OCI-LY3 (cell line): ENCODE data around the gene OR13C9.
"Not testable (repeated sequence)": the region's sequence is repeated elsewhere in the genome, so short reads cannot be mapped to it uniquely, and the experiment has no call there.

Experiments
- H2AFZ ChIP-seq: fragments of 200-600, 300-600 bp; shearing (Covaris generic); 2 replicates; pipeline ENCODE4 v1.6.0; 2014; ENCODE audit warnings: antibody characterized with exemption, low read depth, low read length
- H3K27ac ChIP-seq: fragments of 200-600, 300-600 bp; sonication (generic); 2 replicates; pipeline ENCODE4 v1.5.1; 2014; ENCODE audit warnings: mild to moderate bottlenecking, low read length, moderate library complexity, mixed read lengths
- H3K27me3 ChIP-seq: fragments of 200-600, 300-600 bp; sonication (generic); 2 replicates; pipeline ENCODE4 v1.6.1; 2014; ENCODE audit warnings: low read depth, low read length, mixed read lengths
- H3K36me3 ChIP-seq: fragments of 200-600, 300-600 bp; sonication (generic); replicated peaks from 2 replicates; pipeline ENCODE3; 2014; ENCODE audit warnings: low read depth, low read length, mixed read lengths
- H3K4me1 ChIP-seq: fragments of 300-600, 200-600 bp; sonication (generic); 2 replicates; pipeline ENCODE4 v1.6.1; 2014; ENCODE audit warnings: low read length, mixed read lengths
- H3K4me2 ChIP-seq: fragments of 200-600, 300-600 bp; sonication (generic); 2 replicates; pipeline ENCODE4 v1.6.1; 2014; ENCODE audit warnings: low read length, mixed read lengths
- H3K4me3 ChIP-seq: fragments of 300-600, 200-600 bp; sonication (generic); 2 replicates; pipeline ENCODE4 v1.5.1; 2014; ENCODE audit warnings: antibody characterized with exemption, mild to moderate bottlenecking, low read length, moderate library complexity
- H3K79me2 ChIP-seq: fragments of 300-600, 200-600 bp; shearing (Covaris generic); 2 replicates; pipeline ENCODE4 v1.6.1; 2014; ENCODE audit warnings: mild to moderate bottlenecking, low read length, mixed read lengths
- H3K9ac ChIP-seq: fragments of 300-600, 200-600 bp; shearing (Covaris generic); 2 replicates; pipeline ENCODE4 v1.6.0; 2014; ENCODE audit warnings: mild to moderate bottlenecking, low read length, moderate library complexity
- H3K9me3 ChIP-seq: fragments of 200-600, 300-600 bp; shearing (Covaris generic); 2 replicates; pipeline ENCODE4 v1.6.1; 2014; ENCODE audit warnings: low read length, mixed read lengths; ENCODE audit not compliant: insufficient read depth
- H4K20me1 ChIP-seq: fragments of 200-600, 300-600 bp; sonication (generic); 2 replicates; pipeline ENCODE4 v1.6.1; 2016; ENCODE audit warnings: low read length, mixed read lengths; ENCODE audit not compliant: insufficient read depth
- EZH2phosphoT487 ChIP-seq: fragments of 200-600 bp; shearing (Covaris generic); IDR thresholded peaks from 2 replicates; pipeline ENCODE4 v1.6.1; 2018; ENCODE audit warnings: antibody characterized with exemption, mixed run types, low read depth
- TF ChIP-seq, protein P1 (sequence below): fragments of 200-600, 300-600 bp; sonication (generic); IDR thresholded peaks from 2 replicates; pipeline ENCODE4 v1.5.1; 2014; ENCODE audit warnings: antibody characterized with exemption, low read length, low read depth

Gene OR13C9

GRCh38 chr9:104604801-104605200 is 13.2 kb downstream of the OR13C9 start:
- H3K9me3 ChIP-seq, result no peaks in the 10 kb centered on the region
- no peaks in the 10 kb centered on the region for H3K79me2 ChIP-seq
- H4K20me1 ChIP-seq, result no peaks in the 10 kb centered on the region
- no peaks in the 10 kb centered on the region for H3K4me1 ChIP-seq
- TF ChIP-seq, protein P1, sequence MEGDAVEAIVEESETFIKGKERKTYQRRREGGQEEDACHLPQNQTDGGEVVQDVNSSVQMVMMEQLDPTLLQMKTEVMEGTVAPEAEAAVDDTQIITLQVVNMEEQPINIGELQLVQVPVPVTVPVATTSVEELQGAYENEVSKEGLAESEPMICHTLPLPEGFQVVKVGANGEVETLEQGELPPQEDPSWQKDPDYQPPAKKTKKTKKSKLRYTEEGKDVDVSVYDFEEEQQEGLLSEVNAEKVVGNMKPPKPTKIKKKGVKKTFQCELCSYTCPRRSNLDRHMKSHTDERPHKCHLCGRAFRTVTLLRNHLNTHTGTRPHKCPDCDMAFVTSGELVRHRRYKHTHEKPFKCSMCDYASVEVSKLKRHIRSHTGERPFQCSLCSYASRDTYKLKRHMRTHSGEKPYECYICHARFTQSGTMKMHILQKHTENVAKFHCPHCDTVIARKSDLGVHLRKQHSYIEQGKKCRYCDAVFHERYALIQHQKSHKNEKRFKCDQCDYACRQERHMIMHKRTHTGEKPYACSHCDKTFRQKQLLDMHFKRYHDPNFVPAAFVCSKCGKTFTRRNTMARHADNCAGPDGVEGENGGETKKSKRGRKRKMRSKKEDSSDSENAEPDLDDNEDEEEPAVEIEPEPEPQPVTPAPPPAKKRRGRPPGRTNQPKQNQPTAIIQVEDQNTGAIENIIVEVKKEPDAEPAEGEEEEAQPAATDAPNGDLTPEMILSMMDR, result no peak
- TF ChIP-seq EZH2phosphoT487, result no peak
- no peak overlapping the region for H2AFZ ChIP-seq
- H3K36me3 ChIP-seq, result no peaks in the 10 kb centered on the region
- H3K4me3 ChIP-seq, result no peak overlapping the region
- H3K4me2 ChIP-seq, result no peak overlapping the region
- H3K27ac ChIP-seq, result no peak overlapping the region
- H3K27me3 ChIP-seq, result no peaks in the 10 kb centered on the region
- no peak overlapping the region for H3K9ac ChIP-seq

- H2AFZ ChIP-seq, H4K20me1 ChIP-seq, H3K9ac ChIP-seq, H3K27me3 ChIP-seq, H3K4me2 ChIP-seq, H3K79me2 ChIP-seq, H3K27ac ChIP-seq, H3K9me3 ChIP-seq, H3K4me3 ChIP-seq, H3K4me1 ChIP-seq, H3K36me3 ChIP-seq: not testable (repeated sequence)
Measured at GRCh38 chr9:104599313-104599712, 18.7 kb downstream of the OR13C9 start, which contains the start of gene OR13C5. OR13C5 (minus strand) TSS chr9:104599413; CDS start chr9:104599413, 0 bp downstream.

GRCh38 chr9:104598749-104599148 is 19.3 kb downstream of the OR13C9 start:
- not testable (repeated sequence) for H3K27ac ChIP-seq, H3K9ac ChIP-seq, H3K36me3 ChIP-seq, H3K27me3 ChIP-seq, H3K4me2 ChIP-seq, H3K9me3 ChIP-seq, H3K4me3 ChIP-seq, H3K79me2 ChIP-seq, H4K20me1 ChIP-seq, H2AFZ ChIP-seq, H3K4me1 ChIP-seq

GRCh38 chr9:104589626-104590025 is 28.4 kb downstream of the OR13C9 start:
- H3K79me2 ChIP-seq, result no peaks in the 10 kb centered on the region
- no peaks in the 10 kb centered on the region for H3K36me3 ChIP-seq

GRCh38 chr9:104586496-104587180 is 31.4 kb downstream of the OR13C9 start:
- Histone ChIP-seq H3K4me3 (no peak overlapping the region), H3K4me2 (no peak overlapping the region), H3K27me3 (no peaks in the 10 kb centered on the region), H3K9ac (no peak overlapping the region), H4K20me1 (no peaks in the 10 kb centered on the region), H2AFZ (no peak overlapping the region), H3K36me3 (no peaks in the 10 kb centered on the region), H3K9me3 (no peaks in the 10 kb centered on the region), H3K27ac (no peak overlapping the region), H3K79me2 (no peaks in the 10 kb centered on the region), H3K4me1 (no peaks in the 10 kb centered on the region)
- TF ChIP-seq, protein P1, result no peak
- TF ChIP-seq EZH2phosphoT487, result no peak

More at GRCh38 chr9:104589626-104590025, 28.4 kb downstream of the OR13C9 start:
- no peak overlapping the region for H3K9ac ChIP-seq
- no peaks in the 10 kb centered on the region for H3K27me3 ChIP-seq
- H3K4me1 ChIP-seq, result no peaks in the 10 kb centered on the region
- H3K9me3 ChIP-seq, result no peaks in the 10 kb centered on the region
- H3K4me3 ChIP-seq, result no peak overlapping the region
- H4K20me1 ChIP-seq, result no peaks in the 10 kb centered on the region
- TF ChIP-seq, protein P1, result no peak
- TF ChIP-seq EZH2phosphoT487, result no peak
- H3K27ac ChIP-seq, result no peak overlapping the region
- no peak overlapping the region for H2AFZ ChIP-seq
- no peak overlapping the region for H3K4me2 ChIP-seq
